Measurements from ENCODE around the gene PBXIP1.

PBXIP1 gene

GRCh38 chr1:154972517-154973343 is 16.8 kb upstream of the PBXIP1 start:
- no peak for DNase-seq

- no peak for DNase-seq
Measured at GRCh38 chr1:154972213-154972516, 16.3 kb upstream of the PBXIP1 start.

GRCh38 chr1:154971341-154971998 is 15.6 kb upstream of the PBXIP1 start:
- no peak for DNase-seq

GRCh38 chr1:154970631-154971340 is 14.9 kb upstream of the PBXIP1 start, which contains the start of gene SHC1:
SHC1 (minus strand) TSS chr1:154970747; CDS start chr1:154970526, 221 bp downstream.
- DNase-seq, result no peak

- DNase-seq, result no peak
Measured at GRCh38 chr1:154969860-154970452, 14.1 kb upstream of the PBXIP1 start.

GRCh38 chr1:154969246-154969645 is 13.3 kb upstream of the PBXIP1 start:
- no peak for DNase-seq

- no peak for DNase-seq
Measured at GRCh38 chr1:154968731-154969130, 12.8 kb upstream of the PBXIP1 start.

GRCh38 chr1:154967331-154967950 is 11.5 kb upstream of the PBXIP1 start:
- no peak for DNase-seq

- no peak for DNase-seq
Measured at GRCh38 chr1:154966111-154966510, 10.2 kb upstream of the PBXIP1 start.

- no peak for DNase-seq
Measured at GRCh38 chr1:154964359-154964758, 8.5 kb upstream of the PBXIP1 start.

GRCh38 chr1:154963643-154964042 is 7.7 kb upstream of the PBXIP1 start:
- DNase-seq, result no peak

GRCh38 chr1:154962795-154963330 is 7.0 kb upstream of the PBXIP1 start:
- DNase-seq, result no peak

GRCh38 chr1:154962156-154962749 is 6.4 kb upstream of the PBXIP1 start:
- peak; percentile 46 for DNase-seq

- peak; percentile 90 for DNase-seq
Measured at GRCh38 chr1:154961207-154962155, 5.6 kb upstream of the PBXIP1 start, which contains the start of gene PYGO2. PYGO2 (minus strand) TSS chr1:154961782; CDS start chr1:154961576, 206 bp downstream.

GRCh38 chr1:154960446-154961136 is 4.7 kb upstream of the PBXIP1 start:
- no peak for DNase-seq

- DNase-seq, result no peak
Measured at GRCh38 chr1:154959426-154959780, 3.5 kb upstream of the PBXIP1 start.

GRCh38 chr1:154958681-154959425 is 3.0 kb upstream of the PBXIP1 start:
- DNase-seq, result no peak

- DNase-seq, result no peak
Measured at GRCh38 chr1:154958036-154958435, 2.1 kb upstream of the PBXIP1 start.

GRCh38 chr1:154957091-154957657 is 1.3 kb upstream of the PBXIP1 start:
- DNase-seq, result no peak
